Stimulated activated CD8-positive, alpha-beta memory T cell treated with anti-CD3 and anti-CD28 coated beads, Interleukin-15, amount 100 ng/mL, for 24 hours (primary cell): ENCODE results near the gene FXN.
"Not testable (repeated sequence)": the region's sequence is repeated elsewhere in the genome, so short reads cannot be mapped to it uniquely, and the experiment has no call there.

Experiments used
- DNase-seq: peaks from one replicate; pipeline ENCODE4 v3.0.0-alpha.2; 2020; ENCODE audit warnings: low read depth

FXN gene

DNA sequence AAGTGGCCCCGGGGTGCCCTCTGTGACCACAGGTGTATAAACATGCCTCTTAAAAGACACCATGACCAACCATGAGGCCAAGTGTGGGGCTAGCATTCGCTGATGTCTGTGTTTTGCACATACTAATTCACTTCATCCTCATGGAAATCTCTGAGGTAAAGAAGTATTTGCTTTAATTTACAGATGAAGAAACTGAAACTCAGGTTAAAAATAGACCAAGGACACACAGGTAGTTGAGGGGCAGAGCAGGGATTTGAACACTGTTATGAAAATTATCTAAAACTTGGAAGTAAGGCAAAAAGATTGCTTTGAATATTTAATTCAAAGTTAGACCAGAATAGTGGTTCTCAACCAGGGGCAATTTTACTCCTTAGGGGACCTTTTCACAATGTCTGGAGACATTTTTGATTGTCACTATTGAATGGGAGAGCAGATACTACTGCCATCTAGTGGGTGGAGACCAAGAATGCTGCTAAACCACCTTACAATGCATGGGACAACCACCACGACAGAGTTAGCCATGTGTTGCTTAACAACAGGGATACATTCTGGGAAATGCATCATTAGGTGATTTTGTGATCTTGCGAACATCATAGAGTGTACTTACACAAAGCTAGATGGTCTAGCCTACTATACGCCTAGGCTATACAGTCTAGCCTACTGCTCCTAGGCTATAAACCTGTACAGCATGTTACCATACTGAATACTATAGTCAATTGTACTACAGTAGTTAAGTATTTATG is 8.0 kb upstream of the FXN start:
- no peak for DNase-seq

DNA sequence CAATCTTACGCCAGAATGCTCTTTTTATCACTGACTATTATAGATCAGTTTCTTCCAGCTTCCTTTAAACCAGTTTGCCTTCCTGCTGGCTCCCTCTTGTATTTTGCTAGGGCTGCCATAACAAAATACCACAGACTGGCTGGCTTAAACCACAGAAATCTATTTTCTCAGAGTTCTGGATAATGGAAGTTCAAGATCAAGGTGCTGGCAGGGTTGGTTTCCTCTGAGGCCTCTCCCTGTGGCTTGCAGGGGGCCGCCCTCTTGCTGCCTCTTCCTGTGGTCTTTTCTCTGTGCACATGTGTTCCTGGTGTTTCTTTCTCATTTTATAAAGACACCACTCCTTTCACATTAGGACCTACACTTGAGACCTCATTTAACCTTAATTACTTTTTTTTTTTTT is 6.8 kb upstream of the FXN start:
- DNase-seq = no peak

- no peak for DNase-seq
Measured at GRCh38 chr9:69029535-69029934, 6.0 kb upstream of the FXN start.

DNA sequence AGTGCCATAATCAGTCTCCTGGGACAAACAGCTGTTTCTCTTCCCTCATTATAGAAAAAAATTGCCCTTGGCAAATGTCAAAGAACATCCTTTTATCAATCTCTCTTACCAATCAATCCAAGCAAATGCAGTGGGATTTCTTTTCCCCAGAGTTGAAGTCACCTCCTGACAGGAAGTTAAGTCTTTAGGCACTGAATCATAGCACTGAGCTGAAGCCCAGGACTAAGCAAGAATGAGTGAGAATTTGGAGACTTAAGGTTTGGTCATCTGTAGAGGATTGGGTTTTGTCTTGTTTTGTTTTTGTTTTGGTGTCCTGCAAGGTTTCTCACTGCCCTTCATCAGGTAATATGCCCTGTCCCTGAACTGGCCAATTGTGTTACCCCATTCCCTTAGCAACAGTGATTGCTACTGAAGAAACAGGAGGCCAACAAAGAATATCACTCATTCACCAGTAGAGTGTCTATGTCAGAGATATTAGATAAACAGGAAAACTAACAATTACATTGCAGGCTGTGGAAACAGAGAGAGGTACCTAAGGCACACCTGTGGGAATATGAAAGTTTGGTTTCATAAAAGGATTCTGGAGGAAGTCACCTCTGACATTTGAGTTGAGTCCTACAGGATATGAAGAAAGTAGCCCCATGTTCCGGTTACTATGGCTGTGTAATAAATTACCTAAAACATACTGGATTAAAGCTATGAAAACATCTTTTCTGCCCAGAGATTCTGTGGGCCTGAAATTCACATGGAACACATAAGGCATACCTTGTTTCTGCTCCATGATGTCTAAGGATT is 4.5 kb upstream of the FXN start:
- DNase-seq = no peak

- DNase-seq = no peak
Measured at GRCh38 chr9:69034071-69034470, 1.5 kb upstream of the FXN start.

DNA sequence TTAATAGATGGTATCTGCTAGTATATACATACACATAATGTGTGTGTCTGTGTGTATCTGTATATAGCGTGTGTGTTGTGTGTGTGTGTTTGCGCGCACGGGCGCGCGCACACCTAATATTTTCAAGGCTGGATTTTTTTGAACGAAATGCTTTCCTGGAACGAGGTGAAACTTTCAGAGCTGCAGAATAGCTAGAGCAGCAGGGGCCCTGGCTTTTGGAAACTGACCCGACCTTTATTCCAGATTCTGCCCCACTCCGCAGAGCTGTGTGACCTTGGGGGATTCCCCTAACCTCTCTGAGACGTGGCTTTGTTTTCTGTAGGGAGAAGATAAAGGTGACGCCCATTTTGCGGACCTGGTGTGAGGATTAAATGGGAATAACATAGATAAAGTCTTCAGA is 757 bp downstream of the FXN start:
- no peak for DNase-seq

DNA sequence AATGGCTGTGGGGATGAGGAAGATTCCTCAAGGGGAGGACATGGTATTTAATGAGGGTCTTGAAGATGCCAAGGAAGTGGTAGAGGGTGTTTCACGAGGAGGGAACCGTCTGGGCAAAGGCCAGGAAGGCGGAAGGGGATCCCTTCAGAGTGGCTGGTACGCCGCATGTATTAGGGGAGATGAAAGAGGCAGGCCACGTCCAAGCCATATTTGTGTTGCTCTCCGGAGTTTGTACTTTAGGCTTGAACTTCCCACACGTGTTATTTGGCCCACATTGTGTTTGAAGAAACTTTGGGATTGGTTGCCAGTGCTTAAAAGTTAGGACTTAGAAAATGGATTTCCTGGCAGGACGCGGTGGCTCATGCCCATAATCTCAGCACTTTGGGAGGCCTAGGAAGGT is 1.2 kb downstream of the FXN start:
- no peak for DNase-seq

DNA sequence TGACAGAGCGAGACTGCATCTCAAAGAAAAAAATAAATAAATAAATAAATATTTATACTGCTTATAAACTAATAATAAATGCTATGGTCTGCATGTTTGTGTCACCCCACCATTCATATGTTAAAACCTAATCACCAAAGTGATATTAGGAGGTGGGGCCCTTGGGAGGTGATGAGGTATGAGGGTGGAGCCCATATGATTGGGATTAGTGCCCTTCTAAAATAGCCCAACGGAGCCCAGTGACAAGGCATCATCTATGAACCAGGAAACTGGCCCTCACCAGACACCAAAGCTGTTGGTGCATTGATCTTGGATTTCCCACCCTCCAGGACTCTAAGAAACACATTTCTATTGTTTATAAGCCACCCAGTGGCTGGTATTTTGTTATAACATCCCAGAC is 5.1 kb downstream of the FXN start:
- DNase-seq = no peak

GRCh38 chr9:69044240-69045219 is 9.0 kb downstream of the FXN start:
- DNase-seq = no peak

- no peak for DNase-seq
Measured at GRCh38 chr9:69045821-69046220, 10.3 kb downstream of the FXN start.

GRCh38 chr9:69046723-69047122 is 11.2 kb downstream of the FXN start:
- no peak for DNase-seq

DNA sequence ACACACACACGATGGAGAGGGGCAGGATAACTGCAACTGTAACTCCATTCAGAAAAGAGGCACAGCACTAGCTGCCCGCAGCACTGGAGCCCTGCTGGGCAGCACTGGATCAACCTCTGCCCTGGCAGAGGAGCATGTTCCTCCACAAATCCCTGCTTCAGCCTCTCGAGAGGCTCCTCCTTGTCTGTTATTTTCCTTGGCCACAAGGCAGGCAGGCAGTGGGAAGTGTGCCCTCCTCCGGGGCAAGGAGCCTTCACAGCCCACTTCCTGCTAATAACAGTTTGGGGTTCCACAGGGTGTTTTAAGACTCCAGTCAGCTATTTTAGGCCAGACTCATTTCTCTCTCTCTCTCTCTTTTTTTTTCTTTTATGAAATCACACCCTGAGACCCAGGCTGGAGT is 11.8 kb downstream of the FXN start:
- no peak for DNase-seq

GRCh38 chr9:69049094-69049493 is 13.5 kb downstream of the FXN start:
- DNase-seq = no peak

- DNase-seq = not testable (repeated sequence)
Measured at GRCh38 chr9:69050936-69051335, 15.4 kb downstream of the FXN start.

DNA sequence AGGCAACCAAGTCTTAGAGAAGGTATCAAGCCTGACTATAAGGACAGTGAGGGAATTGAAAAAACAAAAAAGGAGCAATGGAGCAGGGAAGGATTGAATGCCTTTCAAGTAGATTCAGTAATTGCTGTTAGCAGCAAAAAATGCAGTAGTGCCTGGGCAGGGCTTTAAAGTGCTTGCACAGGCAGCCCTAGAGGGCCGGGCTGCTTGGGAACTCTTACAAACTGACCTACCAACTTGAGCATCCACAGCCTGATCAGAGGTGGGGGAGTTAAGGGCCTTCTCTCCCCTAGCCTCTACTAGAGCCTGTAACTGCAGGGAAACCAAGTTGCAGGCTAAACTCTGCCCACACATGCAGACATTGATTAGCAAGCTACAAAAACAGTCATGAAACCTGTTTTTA is 19.4 kb downstream of the FXN start:
- no peak for DNase-seq

DNA sequence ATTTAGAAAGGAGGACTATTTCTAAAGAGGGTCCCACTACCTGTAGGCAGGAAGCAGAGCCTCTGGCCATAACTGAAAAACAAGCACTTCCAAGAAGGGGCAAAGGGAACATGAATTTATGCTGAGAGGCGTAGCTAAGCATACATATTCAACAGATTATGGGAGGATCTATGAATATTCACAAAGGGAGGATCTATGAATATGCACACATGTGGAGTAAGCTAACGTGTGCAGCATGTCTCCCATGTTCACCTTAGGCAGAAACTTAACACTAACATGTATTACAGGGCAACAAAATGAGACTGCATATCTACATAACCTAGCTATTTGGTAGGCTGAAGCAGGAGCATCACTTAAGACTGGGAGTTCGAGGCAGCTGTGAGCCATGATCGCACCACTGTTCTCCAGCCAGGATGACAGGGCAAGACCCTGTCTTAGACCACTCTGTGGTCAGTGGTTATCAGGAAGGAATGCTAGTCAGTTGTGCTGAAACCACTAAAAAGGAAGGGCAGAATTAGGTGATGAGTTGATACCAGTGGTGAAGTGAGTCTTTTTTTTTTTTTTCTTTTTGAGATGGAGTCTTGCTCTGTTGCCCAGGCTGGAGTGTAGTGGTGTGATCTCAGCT is 20.8 kb downstream of the FXN start:
- DNase-seq = no peak

DNA sequence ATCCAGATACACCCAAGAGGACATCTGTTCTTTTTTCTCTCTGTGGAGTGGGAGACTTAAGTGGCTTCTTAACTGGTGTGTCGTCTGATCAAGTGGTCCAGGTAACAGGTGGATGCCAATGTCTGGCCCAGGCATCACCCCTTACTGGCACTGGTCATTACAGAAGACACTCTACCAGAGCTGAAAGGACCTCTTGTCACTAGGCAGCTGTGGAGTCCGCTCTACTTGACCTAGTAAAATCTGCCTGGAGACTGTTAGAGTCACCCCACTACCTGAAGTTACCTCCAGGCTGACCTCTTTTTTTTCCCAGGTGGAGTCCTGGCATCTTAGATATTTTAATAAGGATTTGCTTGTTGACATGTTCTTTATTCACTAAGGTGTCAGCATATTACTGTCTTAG is 22.5 kb downstream of the FXN start:
- no peak for DNase-seq

DNA sequence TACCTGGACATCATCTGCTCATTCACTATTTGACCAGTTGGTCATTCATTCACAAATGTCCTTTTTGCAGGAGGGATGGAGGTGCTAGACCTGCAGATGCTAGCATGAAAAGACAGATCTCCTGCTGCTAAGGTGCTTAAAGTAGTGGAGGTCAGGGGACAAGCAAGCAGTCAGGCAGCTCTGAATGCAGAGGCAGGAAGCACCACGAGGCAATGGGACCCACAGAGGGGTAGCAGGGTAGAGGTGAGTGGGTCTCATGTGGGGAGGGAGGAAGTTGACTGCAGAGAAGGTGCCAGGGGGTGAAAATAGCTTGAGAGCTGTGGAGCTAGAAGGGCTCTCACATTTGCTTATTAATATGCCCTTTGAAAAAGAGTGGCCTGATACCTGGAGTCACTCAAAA is 25.2 kb downstream of the FXN start:
- no peak for DNase-seq

DNA sequence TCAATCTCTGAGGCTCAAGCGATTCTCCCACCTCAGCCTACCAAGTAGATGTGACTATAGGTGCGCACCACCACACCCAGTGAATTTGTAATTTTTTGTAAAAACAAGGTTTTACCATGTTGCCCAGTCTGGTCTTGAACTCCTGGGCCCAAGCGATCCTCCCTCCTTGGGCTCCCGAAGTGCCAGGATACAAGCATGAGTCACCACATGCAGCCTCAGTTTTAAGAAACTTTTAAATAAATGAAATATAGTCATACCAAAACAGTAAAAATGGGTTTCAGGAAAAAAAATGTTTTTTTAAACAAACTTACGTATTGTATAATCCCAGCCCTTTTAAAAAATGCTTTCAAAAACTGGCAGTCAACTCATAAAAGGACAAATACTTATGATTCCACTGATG is 26.6 kb downstream of the FXN start:
- DNase-seq = no peak

- no peak for DNase-seq
Measured at GRCh38 chr9:69063839-69064238, 28.3 kb downstream of the FXN start.

DNA sequence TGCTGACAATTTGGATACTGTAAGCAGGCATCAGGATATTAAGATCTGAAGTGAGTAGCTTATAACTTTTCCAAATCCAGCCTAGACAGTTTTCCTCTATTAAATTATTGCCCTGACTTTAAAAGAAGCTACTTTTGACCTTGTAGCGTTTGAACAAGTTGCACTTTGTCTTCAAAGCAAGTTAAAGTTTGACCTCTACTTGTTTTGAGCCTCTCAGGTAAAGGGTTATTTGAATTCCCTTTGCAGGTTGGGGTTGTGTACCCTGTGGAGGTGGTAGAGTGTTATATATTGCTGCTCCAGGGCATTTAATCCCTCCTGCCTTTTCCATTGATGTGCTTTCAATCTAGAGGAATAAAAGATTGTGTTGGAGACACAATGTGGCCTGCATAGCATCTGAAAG is 30.1 kb downstream of the FXN start:
- DNase-seq = no peak

DNA sequence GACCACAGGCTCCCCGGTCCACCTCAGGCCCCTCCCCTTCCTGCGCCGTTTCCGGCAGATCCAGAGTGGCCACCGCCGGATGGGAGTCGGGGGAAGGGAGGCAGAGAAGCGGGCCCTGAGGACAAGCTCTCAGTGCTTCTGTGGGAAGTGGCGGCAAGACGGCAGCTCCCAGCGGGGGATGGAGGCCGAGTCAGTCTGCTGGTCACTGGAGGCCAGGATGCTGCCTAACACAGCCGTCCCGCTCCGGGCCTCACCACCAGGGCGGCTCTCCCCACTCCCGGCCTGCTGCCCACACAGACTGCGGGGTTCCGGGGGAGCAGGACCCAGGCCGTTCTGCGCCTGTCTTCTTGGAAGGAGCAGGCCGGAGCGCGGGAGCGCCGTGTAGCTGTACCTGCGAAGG is 31.4 kb downstream of the FXN start:
- no peak for DNase-seq
